ENCODE results near the gene DNAH5. TPM values are rescaled to one million over a fixed set of nuclear protein-coding genes. Genes with fewer than 3 reads are reported as not detected.

The DNAH5 gene
- total RNA-seq, 2 experiments from 2014 or later, result not detected

DNA sequence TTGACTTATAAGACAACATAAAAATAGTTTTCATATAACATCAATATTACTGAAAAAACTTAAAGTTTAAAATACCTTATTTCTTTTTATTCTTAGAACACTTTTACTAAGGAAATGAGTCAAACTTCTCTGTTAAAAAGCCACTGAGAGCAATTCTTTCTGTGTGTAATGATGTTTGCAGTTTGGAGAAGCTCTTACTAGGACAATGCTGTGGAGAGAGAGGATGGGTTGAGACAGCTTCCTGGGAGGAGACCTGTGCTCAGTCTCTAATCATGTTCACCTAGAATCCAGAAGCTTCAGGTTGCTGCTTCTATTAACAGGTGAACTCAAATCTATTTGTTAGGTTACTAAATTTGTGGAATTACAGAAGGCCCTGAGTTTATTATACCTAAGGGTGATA, 198.5 kb downstream of the DNAH5 start:
- no peaks in the 10 kb centered on the region for H3K4me1 Mint-ChIP-seq
- H3K4me3 Mint-ChIP-seq, result no peak overlapping the region
- H3K9me3 Mint-ChIP-seq, result peaks cover 7% of the 10 kb centered on the region
- H3K36me3 Mint-ChIP-seq, result no peaks in the 10 kb centered on the region
- no peaks in the 10 kb centered on the region for H3K27me3 Mint-ChIP-seq
- DNase-seq, result no peak
- no peak overlapping the region for H3K27ac Mint-ChIP-seq

- Mint-ChIP-seq H3K9me3 (peaks cover 6% of the 10 kb centered on the region), H3K36me3 (no peaks in the 10 kb centered on the region), H3K27ac (no peak overlapping the region), H3K4me3 (no peak overlapping the region), H3K27me3 (no peaks in the 10 kb centered on the region), H3K4me1 (no peaks in the 10 kb centered on the region)
- no peak for DNase-seq
Measured at GRCh38 chr5:13745508-13745907, 199.0 kb downstream of the DNAH5 start.

GRCh38 chr5:13740471-13740870, 204.0 kb downstream of the DNAH5 start:
- Mint-ChIP-seq H3K36me3 (no peaks in the 10 kb centered on the region), H3K4me1 (no peaks in the 10 kb centered on the region), H3K4me3 (no peak overlapping the region), H3K27me3 (no peaks in the 10 kb centered on the region), H3K9me3 (peaks cover 6% of the 10 kb centered on the region), H3K27ac (no peak overlapping the region)
- no peak for DNase-seq

DNA sequence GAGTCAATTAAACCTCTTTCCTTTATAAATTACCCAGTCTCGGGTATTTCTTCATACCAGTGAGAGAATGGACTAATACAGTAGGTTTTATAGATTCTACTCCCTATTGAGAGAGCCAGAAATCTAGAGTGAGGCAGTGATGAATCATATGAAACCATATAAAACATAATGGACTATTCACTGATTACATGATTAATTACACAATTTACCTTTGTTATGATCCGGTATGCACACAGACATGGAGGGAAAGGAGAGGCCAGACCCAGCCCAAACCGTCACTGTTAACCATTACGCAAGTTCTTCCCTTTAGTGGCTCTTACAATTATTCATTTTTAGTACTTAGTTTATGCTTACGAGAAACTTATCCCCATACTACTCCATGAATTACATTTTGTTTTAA, 205.0 kb downstream of the DNAH5 start:
- Mint-ChIP-seq H3K4me3 (no peak overlapping the region), H3K27me3 (no peaks in the 10 kb centered on the region), H3K27ac (no peak overlapping the region), H3K9me3 (peaks cover 8% of the 10 kb centered on the region), H3K4me1 (no peaks in the 10 kb centered on the region), H3K36me3 (no peaks in the 10 kb centered on the region)
- no peak for DNase-seq

DNA sequence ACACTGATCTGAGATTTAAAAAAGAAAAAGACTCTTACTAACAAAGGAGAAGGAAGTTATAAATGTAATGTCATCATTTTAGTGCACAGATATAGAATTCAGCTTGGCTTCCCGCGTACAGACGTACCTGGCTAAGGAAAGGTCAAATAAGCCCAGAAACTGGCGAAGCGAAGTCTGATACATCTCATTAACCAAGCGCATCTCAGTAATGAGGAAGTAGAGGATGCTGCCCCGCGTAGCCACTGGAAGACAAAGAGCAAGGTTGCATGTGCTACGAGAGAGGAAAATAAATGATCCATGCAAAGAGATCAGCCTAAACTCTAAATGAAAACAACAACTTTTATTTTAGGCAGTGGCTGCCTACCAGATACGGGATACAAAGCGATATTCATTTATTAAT, 208.8 kb downstream of the DNAH5 start:
- H3K27ac Mint-ChIP-seq, result no peak overlapping the region
- H3K4me1 Mint-ChIP-seq, result no peaks in the 10 kb centered on the region
- DNase-seq, result no peak
- H3K27me3 Mint-ChIP-seq, result no peaks in the 10 kb centered on the region
- H3K9me3 Mint-ChIP-seq, result peaks cover 8% of the 10 kb centered on the region
- H3K36me3 Mint-ChIP-seq, result no peaks in the 10 kb centered on the region
- H3K4me3 Mint-ChIP-seq, result no peak overlapping the region

- H3K4me3 Mint-ChIP-seq, result no peak overlapping the region
- no peaks in the 10 kb centered on the region for H3K4me1 Mint-ChIP-seq
- no peaks in the 10 kb centered on the region for H3K27me3 Mint-ChIP-seq
- H3K27ac Mint-ChIP-seq, result no peak overlapping the region
- no peak for DNase-seq
- peaks cover 4% of the 10 kb centered on the region for H3K9me3 Mint-ChIP-seq
- H3K36me3 Mint-ChIP-seq, result no peaks in the 10 kb centered on the region
Measured at GRCh38 chr5:13731121-13731628, 213.3 kb downstream of the DNAH5 start.

GRCh38 chr5:13708906-13709305, 235.6 kb downstream of the DNAH5 start:
- Mint-ChIP-seq H3K9me3 (peaks cover 3% of the 10 kb centered on the region), H3K27me3 (no peaks in the 10 kb centered on the region), H3K27ac (no peak overlapping the region), H3K4me1 (no peaks in the 10 kb centered on the region), H3K4me3 (no peak overlapping the region), H3K36me3 (no peaks in the 10 kb centered on the region)
- DNase-seq, result no peak

GRCh38 chr5:13708432-13708831, 236.1 kb downstream of the DNAH5 start:
- Mint-ChIP-seq H3K36me3 (no peaks in the 10 kb centered on the region), H3K9me3 (peaks cover 3% of the 10 kb centered on the region), H3K4me1 (no peaks in the 10 kb centered on the region), H3K27ac (no peak overlapping the region), H3K27me3 (no peaks in the 10 kb centered on the region), H3K4me3 (no peak overlapping the region)
- DNase-seq, result no peak

DNA sequence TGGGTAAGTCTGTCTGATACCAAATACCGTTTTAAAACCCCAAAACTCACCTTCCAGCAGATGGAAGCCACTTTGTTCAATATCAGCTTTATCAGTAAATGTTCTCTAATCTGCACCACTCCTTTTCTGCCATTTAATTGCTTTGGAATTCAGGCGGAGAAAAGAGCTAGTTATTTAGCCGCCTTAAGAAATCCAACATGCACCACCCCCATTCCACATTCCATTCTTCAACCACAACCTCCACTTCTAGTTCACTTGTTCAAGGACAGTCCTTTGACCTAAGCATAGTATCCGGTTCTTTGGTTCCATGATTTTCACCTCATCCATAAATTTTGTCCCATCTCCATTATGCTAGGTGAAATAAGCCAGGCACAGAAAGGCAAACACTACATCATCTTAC, 240.1 kb downstream of the DNAH5 start:
- Mint-ChIP-seq H3K4me3 (no peak overlapping the region), H3K36me3 (no peaks in the 10 kb centered on the region), H3K4me1 (no peaks in the 10 kb centered on the region), H3K27me3 (no peaks in the 10 kb centered on the region), H3K27ac (no peak overlapping the region), H3K9me3 (no peaks in the 10 kb centered on the region)
- no peak for DNase-seq

DNA sequence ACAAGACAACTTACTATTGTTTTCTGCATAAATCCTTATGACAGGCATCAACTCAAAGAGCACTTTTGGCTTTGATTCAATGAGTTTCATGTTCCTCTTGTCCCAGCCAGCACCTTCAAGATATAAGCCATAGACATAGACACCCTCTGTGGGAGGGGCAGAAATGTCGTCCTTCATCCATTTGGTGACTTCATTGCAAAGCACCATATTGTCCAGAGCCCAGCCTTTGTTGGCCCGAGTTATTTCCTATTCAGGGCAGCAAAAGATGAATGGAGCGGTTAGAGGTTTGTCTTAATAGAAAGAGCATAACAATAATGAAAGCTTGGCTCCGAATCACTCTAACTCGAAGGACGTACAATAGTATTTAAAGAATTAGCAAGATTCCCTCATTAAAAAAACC, 243.9 kb downstream of the DNAH5 start:
- Mint-ChIP-seq H3K4me3 (no peak overlapping the region), H3K27ac (no peak overlapping the region), H3K27me3 (no peaks in the 10 kb centered on the region), H3K36me3 (no peaks in the 10 kb centered on the region), H3K4me1 (no peaks in the 10 kb centered on the region), H3K9me3 (peaks cover 4% of the 10 kb centered on the region)
- DNase-seq, result no peak

DNA sequence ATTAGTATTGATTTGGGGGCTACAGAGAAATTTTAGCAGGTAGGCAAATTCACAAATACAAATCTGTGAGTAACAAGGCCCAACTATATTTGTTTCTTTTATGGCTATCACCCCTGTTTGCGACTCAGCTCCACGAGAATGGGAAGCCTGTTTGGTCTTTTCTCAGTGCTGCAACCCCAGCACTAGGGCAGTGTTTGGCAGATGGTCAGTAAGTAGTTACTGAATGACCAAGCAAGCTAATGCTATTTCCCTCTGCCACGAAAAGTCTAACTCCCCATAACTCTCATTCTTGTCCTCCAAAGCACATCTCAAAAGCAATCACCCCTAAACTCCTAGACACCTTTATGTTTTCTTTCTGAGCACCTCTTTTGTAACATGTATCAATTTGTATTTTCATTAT, 245.6 kb downstream of the DNAH5 start:
- no peaks in the 10 kb centered on the region for H3K27me3 Mint-ChIP-seq
- H3K27ac Mint-ChIP-seq, result no peak overlapping the region
- H3K4me1 Mint-ChIP-seq, result no peaks in the 10 kb centered on the region
- peaks cover 4% of the 10 kb centered on the region for H3K9me3 Mint-ChIP-seq
- no peak for DNase-seq
- H3K36me3 Mint-ChIP-seq, result no peaks in the 10 kb centered on the region
- H3K4me3 Mint-ChIP-seq, result no peak overlapping the region

DNA sequence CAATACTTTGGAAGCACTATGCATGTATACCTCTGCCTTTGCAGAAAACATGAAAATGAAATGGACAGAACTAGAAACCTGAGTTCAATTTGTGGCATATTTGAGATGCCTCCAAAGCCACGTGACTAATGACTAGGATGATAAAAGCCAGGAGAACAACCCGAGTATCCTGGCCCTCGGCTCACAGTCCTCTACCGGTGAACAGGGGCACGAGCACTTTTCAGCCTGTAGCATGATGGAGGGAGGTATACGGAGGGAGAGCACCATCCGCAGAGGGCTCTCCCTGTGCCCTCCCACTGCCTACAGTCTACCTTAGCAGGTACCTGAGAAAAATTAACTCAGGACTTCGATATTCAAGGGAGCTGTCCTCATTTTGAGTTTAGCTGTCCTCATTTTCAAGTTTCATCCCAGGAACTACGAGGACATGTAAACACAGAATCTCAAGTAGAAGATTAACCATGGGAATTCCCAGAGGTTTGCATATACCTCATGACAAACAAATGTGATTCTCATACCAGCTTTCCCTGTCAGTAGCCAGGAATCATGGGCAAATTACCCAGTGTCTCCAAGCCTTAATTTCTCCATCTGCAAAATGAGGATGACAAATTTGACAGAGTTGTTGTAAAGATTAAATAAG, 249.3 kb downstream of the DNAH5 start:
- Mint-ChIP-seq H3K4me1 (no peaks in the 10 kb centered on the region), H3K4me3 (no peak overlapping the region), H3K27ac (no peak overlapping the region), H3K27me3 (no peaks in the 10 kb centered on the region), H3K36me3 (no peaks in the 10 kb centered on the region), H3K9me3 (peaks cover 4% of the 10 kb centered on the region)
- DNase-seq, result no peak

GRCh38 chr5:13692172-13692571, 252.3 kb downstream of the DNAH5 start:
- Mint-ChIP-seq H3K27me3 (no peaks in the 10 kb centered on the region), H3K4me1 (no peaks in the 10 kb centered on the region), H3K9me3 (peaks cover 14% of the 10 kb centered on the region), H3K36me3 (no peaks in the 10 kb centered on the region), H3K4me3 (no peak overlapping the region), H3K27ac (no peak overlapping the region)
- no peak for DNase-seq

DNA sequence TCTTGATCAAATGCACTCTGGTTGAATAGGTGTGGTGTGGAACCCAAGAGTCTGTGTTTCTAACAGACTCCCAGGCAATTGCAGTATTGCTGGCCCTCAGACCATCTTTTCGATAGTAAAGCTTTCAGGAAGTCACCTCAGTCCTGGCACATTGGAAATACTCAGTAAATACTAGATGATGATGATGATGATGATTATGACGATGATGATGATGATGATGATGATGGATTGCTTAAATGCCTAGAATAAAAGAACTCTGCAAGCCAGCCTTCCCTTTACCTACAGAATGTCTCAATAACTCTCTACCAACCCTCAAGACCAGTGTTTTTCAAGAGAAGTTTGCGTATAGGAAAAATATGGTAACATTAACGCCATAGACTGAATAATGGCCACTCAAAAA, 268.0 kb downstream of the DNAH5 start:
- no peak for DNase-seq
- no peaks in the 10 kb centered on the region for H3K4me1 Mint-ChIP-seq
- no peak overlapping the region for H3K27ac Mint-ChIP-seq
- H3K4me3 Mint-ChIP-seq, result no peak overlapping the region
- H3K27me3 Mint-ChIP-seq, result no peaks in the 10 kb centered on the region
- H3K9me3 Mint-ChIP-seq, result peaks cover 2% of the 10 kb centered on the region
- H3K36me3 Mint-ChIP-seq, result no peaks in the 10 kb centered on the region

GRCh38 chr5:13674391-13674790, 270.1 kb downstream of the DNAH5 start:
- no peak overlapping the region for H3K4me3 Mint-ChIP-seq
- H3K9me3 Mint-ChIP-seq, result peaks cover 2% of the 10 kb centered on the region
- no peaks in the 10 kb centered on the region for H3K27me3 Mint-ChIP-seq
- H3K4me1 Mint-ChIP-seq, result no peaks in the 10 kb centered on the region
- H3K27ac Mint-ChIP-seq, result no peak overlapping the region
- no peaks in the 10 kb centered on the region for H3K36me3 Mint-ChIP-seq
- DNase-seq, result no peak

- H3K36me3 Mint-ChIP-seq, result no peaks in the 10 kb centered on the region
- no peak overlapping the region for H3K4me3 Mint-ChIP-seq
- peaks cover 2% of the 10 kb centered on the region for H3K9me3 Mint-ChIP-seq
- no peak for DNase-seq
- no peak overlapping the region for H3K27ac Mint-ChIP-seq
- H3K27me3 Mint-ChIP-seq, result no peaks in the 10 kb centered on the region
- no peaks in the 10 kb centered on the region for H3K4me1 Mint-ChIP-seq
Measured at GRCh38 chr5:13673511-13673910, 271.0 kb downstream of the DNAH5 start.
